Measurements from ENCODE around the gene RAB11FIP4. TPM values are rescaled to one million over a fixed set of nuclear protein-coding genes. Genes with fewer than 3 reads are reported as not detected.

Gene RAB11FIP4
- total and polyA plus RNA-seq, 10 of the 15 experiments (the other 5 are each of a cell fraction or from before 2014, with no cell fraction given): 1.4 to 27.0 (median 17.6) TPM

DNA sequence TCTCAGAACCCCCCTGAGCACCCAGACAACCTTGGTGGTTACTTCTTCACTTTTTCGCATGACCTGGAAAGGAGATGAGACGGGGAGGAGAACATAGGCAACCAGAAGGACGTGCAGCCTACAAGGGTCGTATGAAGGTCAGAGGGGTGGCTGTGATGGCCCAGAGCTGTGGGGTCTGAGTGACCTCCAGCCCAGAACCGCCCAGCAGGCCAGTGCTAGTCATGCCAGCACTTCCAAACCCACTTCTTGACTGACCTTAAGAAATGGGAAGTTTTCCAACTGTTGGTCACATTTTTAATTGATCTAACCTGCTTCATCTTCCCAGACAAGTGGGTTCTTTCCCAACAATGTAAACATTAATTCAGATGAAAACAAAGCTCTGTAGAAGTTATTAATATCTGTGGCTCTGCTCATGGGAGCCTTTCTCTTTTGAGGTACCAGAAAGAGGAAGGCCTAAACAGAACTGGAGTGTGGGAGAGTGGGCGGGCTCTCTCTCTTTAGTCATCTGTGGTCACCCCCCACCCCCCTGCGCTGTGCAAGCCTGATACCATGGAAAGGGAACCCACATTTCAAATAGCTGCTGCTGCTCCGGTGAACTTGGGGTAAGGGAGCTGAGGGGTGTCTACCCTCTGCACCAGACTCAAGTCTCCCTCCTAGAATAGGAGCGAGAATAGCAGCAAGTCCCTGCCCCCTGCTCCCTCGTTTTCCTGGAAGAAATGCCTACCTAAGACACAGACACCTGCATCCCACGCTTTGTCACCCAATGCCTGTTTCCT, 101.6 kb downstream of the RAB11FIP4 start (continued):
- no peak for TF ChIP-seq BRCA1 (IDR thresholded peaks at IDR 0.05; ENCODE audit: low read depth, low read length)
- peak; percentile 92 for TF ChIP-seq MEF2A (IDR thresholded peaks at IDR 0.05; ENCODE audit: insufficient read depth, low read depth, low read length)
- TF ChIP-seq HDAC2 (IDR thresholded peaks at IDR 0.05): no peak
- TF ChIP-seq RBBP5 (conservative IDR thresholded peaks at IDR 0.05): no peak
- TF ChIP-seq BHLHE40 (IDR thresholded peaks at IDR 0.05; ENCODE audit: borderline replicate concordance in 1 of 2, low read depth in 2 of 2, low read length in 1 of 2): peak; percentile 34 to 37; a peak in 2 of 4 replicates
- no peak for TF ChIP-seq CHD4 (IDR thresholded peaks at IDR 0.05)
- TF ChIP-seq KDM1A (IDR thresholded peaks at IDR 0.05; ENCODE audit: borderline replicate concordance): no peak
- TF ChIP-seq POLR2AphosphoS2 (IDR thresholded peaks at IDR 0.05; ENCODE audit: low read depth, low read length): no peak
- TF ChIP-seq SP1 (IDR thresholded peaks at IDR 0.05; ENCODE audit: low read depth, low read length): peak; percentile 65
- TF ChIP-seq USF2 (IDR thresholded peaks at IDR 0.05; ENCODE audit: borderline replicate concordance, low read depth, low read length): no peak
- peak; percentile 30; the same call in 1 of the 2 replicates for TF ChIP-seq NBN (IDR thresholded peaks at IDR 0.05)
- peak; percentile 67 for TF ChIP-seq CREB1 (IDR thresholded peaks at IDR 0.05; ENCODE audit: low read depth)
- peak; percentile 63; the same call in 1 of the 2 replicates for TF ChIP-seq JUNB (IDR thresholded peaks at IDR 0.05)
- peak; percentile 30; the same call in 1 of the 2 replicates for TF ChIP-seq MTA3 (IDR thresholded peaks at IDR 0.05; ENCODE audit: borderline replicate concordance, low read length)
- TF ChIP-seq, protein P1, sequence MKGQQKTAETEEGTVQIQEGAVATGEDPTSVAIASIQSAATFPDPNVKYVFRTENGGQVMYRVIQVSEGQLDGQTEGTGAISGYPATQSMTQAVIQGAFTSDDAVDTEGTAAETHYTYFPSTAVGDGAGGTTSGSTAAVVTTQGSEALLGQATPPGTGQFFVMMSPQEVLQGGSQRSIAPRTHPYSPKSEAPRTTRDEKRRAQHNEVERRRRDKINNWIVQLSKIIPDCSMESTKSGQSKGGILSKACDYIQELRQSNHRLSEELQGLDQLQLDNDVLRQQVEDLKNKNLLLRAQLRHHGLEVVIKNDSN (IDR thresholded peaks at IDR 0.05; ENCODE audit: borderline replicate concordance, extremely low read length, insufficient read depth, low read depth, low read length): no peak
- peak; percentile 34; the same call in 1 of the 3 replicates for TF ChIP-seq POU2F2 (IDR thresholded peaks at IDR 0.05; ENCODE audit: borderline replicate concordance, low read depth, low read length)
- TF ChIP-seq ZSCAN29 (IDR thresholded peaks at IDR 0.05): no peak
- no peak for TF ChIP-seq RAD21 (IDR thresholded peaks at IDR 0.05; ENCODE audit: insufficient read depth, low read depth, low read length)
- TF ChIP-seq SRF (IDR thresholded peaks at IDR 0.05; ENCODE audit: low read depth in 2 of 2, low read length in 2 of 2): no peak; a peak in 1 of 4 replicates
- TF ChIP-seq ETV6 (conservative IDR thresholded peaks at IDR 0.05 in 1 of 2, IDR thresholded peaks at IDR 0.05 in 1 of 2; ENCODE audit: borderline replicate concordance in 1 of 2, low read depth in 1 of 2): peak in 1 of 2 experiments; percentile 51; a peak in 1 of 4 replicates
- peak; percentile 97 for TF ChIP-seq RUNX3 (IDR thresholded peaks at IDR 0.05; ENCODE audit: low read length)
- TF ChIP-seq CBFB (IDR thresholded peaks at IDR 0.05; ENCODE audit: low read depth): peak; percentile 94
- TF ChIP-seq ESRRA (IDR thresholded peaks at IDR 0.05; ENCODE audit: low read length): no peak
- TF ChIP-seq, protein P2, sequence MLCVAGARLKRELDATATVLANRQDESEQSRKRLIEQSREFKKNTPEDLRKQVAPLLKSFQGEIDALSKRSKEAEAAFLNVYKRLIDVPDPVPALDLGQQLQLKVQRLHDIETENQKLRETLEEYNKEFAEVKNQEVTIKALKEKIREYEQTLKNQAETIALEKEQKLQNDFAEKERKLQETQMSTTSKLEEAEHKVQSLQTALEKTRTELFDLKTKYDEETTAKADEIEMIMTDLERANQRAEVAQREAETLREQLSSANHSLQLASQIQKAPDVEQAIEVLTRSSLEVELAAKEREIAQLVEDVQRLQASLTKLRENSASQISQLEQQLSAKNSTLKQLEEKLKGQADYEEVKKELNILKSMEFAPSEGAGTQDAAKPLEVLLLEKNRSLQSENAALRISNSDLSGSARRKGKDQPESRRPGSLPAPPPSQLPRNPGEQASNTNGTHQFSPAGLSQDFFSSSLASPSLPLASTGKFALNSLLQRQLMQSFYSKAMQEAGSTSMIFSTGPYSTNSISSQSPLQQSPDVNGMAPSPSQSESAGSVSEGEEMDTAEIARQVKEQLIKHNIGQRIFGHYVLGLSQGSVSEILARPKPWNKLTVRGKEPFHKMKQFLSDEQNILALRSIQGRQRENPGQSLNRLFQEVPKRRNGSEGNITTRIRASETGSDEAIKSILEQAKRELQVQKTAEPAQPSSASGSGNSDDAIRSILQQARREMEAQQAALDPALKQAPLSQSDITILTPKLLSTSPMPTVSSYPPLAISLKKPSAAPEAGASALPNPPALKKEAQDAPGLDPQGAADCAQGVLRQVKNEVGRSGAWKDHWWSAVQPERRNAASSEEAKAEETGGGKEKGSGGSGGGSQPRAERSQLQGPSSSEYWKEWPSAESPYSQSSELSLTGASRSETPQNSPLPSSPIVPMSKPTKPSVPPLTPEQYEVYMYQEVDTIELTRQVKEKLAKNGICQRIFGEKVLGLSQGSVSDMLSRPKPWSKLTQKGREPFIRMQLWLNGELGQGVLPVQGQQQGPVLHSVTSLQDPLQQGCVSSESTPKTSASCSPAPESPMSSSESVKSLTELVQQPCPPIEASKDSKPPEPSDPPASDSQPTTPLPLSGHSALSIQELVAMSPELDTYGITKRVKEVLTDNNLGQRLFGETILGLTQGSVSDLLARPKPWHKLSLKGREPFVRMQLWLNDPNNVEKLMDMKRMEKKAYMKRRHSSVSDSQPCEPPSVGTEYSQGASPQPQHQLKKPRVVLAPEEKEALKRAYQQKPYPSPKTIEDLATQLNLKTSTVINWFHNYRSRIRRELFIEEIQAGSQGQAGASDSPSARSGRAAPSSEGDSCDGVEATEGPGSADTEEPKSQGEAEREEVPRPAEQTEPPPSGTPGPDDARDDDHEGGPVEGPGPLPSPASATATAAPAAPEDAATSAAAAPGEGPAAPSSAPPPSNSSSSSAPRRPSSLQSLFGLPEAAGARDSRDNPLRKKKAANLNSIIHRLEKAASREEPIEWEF (IDR thresholded peaks at IDR 0.05; ENCODE audit: insufficient replicate concordance, low read depth, low read length): no peak
